WTC11 (cell line): ENCODE data around the gene OR2A14. TPM values are rescaled to one million over a fixed set of nuclear protein-coding genes. Genes with fewer than 3 reads are reported as not detected.

Experiments
- ATAC-seq: fragments of 200-7000 bp; cut with Tn5 transposase; 2 replicates; pipeline ENCODE4 v1.10.0; 2021; ENCODE audit warnings: mild to moderate bottlenecking, moderate library complexity
- CTCF ChIA-PET: fragments of 300-600 bp; sonication (Branson Sonifier 250); formaldehyde crosslinking; loops from one replicate; lab custom pipeline; 2021; ENCODE audit warnings: antibody characterized with exemption; lab: Charles Lee
- POLR2A ChIA-PET: fragments of 350-600 bp; sonication (Branson Sonifier 250); formaldehyde crosslinking; loops from one replicate; lab custom pipeline; 2021; ENCODE audit warnings: antibody characterized with exemption; lab: Charles Lee
- DNase-seq: peaks from one replicate; pipeline ENCODE4 v3.0.0; 2021; ENCODE audit warnings: low spot score
- H3K27ac Mint-ChIP-seq: 2 replicates; pipeline ENCODE4 v1.8.0; 2021; ENCODE audit warnings: mixed read lengths
- H3K27me3 Mint-ChIP-seq: 2 replicates; pipeline ENCODE4 v1.8.0; 2021; ENCODE audit warnings: low read depth, mild to moderate bottlenecking, moderate library complexity, mixed read lengths
- H3K36me3 Mint-ChIP-seq: 2 replicates; pipeline ENCODE4 v1.8.0; 2021; ENCODE audit warnings: mixed read lengths
- H3K4me1 Mint-ChIP-seq: 2 replicates; pipeline ENCODE4 v1.8.0; 2022; ENCODE audit warnings: mixed read lengths
- H3K4me3 Mint-ChIP-seq: 2 replicates; pipeline ENCODE4 v1.8.0; 2021; ENCODE audit warnings: mild to moderate bottlenecking, moderate library complexity, mixed read lengths
- H3K9me3 Mint-ChIP-seq: 2 replicates; pipeline ENCODE4 v1.8.0; 2021; ENCODE audit warnings: mixed read lengths
- ATF6 ChIP-seq: sonication (generic); formaldehyde crosslinking; IDR thresholded peaks from 2 replicates; pipeline ENCODE4 v1.8.1; 2023; ENCODE audit warnings: mild to moderate bottlenecking, missing genetic modification reagents
- E2F4 ChIP-seq: sonication (generic); formaldehyde crosslinking; IDR thresholded peaks from 2 replicates; pipeline ENCODE4 v1.8.1; 2022; ENCODE audit warnings: low read depth, mild to moderate bottlenecking, moderate library complexity, missing genetic modification reagents, borderline replicate concordance
- E2F5 ChIP-seq: sonication (generic); formaldehyde crosslinking; IDR thresholded peaks from 2 replicates; pipeline ENCODE4 v1.8.1; 2022; ENCODE audit warnings: mild to moderate bottlenecking, moderate library complexity, missing genetic modification reagents
- IRF2 ChIP-seq: sonication (generic); formaldehyde crosslinking; IDR thresholded peaks from 2 replicates; pipeline ENCODE4 v1.8.0; 2022; ENCODE audit warnings: low read depth, missing genetic modification reagents, borderline replicate concordance
- JAZF1 ChIP-seq: fragments of 250-450 bp; sonication (Bioruptor Pico); IDR thresholded peaks from 2 replicates; pipeline ENCODE4 v1.9.0; 2021; ENCODE audit warnings: moderate library complexity, mild to moderate bottlenecking, inconsistent platforms
- KAT7 ChIP-seq: sonication (generic); formaldehyde crosslinking; IDR thresholded peaks from 2 replicates; pipeline ENCODE4 v1.8.1; 2023; ENCODE audit warnings: missing genetic modification reagents, mild to moderate bottlenecking, borderline replicate concordance
- NFATC4 ChIP-seq: fragments of 250-450 bp; sonication (Bioruptor Pico); IDR thresholded peaks from 2 replicates; pipeline ENCODE4 v1.9.0; 2021; ENCODE audit warnings: mild to moderate bottlenecking
- NR1H2 ChIP-seq: sonication (generic); formaldehyde crosslinking; IDR thresholded peaks from 2 replicates; pipeline ENCODE4 v1.9.0; 2021; ENCODE audit warnings: mild to moderate bottlenecking, moderate library complexity, missing genetic modification reagents
- OVOL2 ChIP-seq: fragments of 250-450 bp; sonication (Bioruptor Pico); IDR thresholded peaks from 2 replicates; pipeline ENCODE4 v1.9.0; 2021; ENCODE audit warnings: mild to moderate bottlenecking, borderline replicate concordance
- RELA ChIP-seq: sonication (generic); formaldehyde crosslinking; IDR thresholded peaks from 2 replicates; pipeline ENCODE4 v1.8.1; 2022; ENCODE audit warnings: missing genetic modification reagents, mild to moderate bottlenecking, borderline replicate concordance
- STAT6 ChIP-seq: sonication (generic); formaldehyde crosslinking; conservative IDR thresholded peaks from 2 replicates; pipeline ENCODE4 v1.8.1; 2023; ENCODE audit warnings: mild to moderate bottlenecking, low read depth, missing genetic modification reagents, moderate library complexity
- ZNF232 ChIP-seq: sonication (generic); formaldehyde crosslinking; IDR thresholded peaks from 2 replicates; pipeline ENCODE4 v1.8.0; 2022; ENCODE audit warnings: mild to moderate bottlenecking, missing genetic modification reagents
- ZNF416 ChIP-seq: fragments of 250-450 bp; sonication (Bioruptor Pico); IDR thresholded peaks from 2 replicates; pipeline ENCODE4 v1.9.0; 2021; ENCODE audit warnings: mild to moderate bottlenecking, inconsistent platforms
- ZSCAN18 ChIP-seq: fragments of 250-450 bp; sonication (Bioruptor Pico); IDR thresholded peaks from 2 replicates; pipeline ENCODE4 v2.1.2; 2022; ENCODE audit warnings: mild to moderate bottlenecking, moderate library complexity
- total RNA-seq: library from RNA; stranded (reverse); gene quantifications from 3 replicates; pipeline ENCODE4 v1.2.3, GENCODE V29; 2021
- TF ChIP-seq, protein P1 (sequence below): sonication (generic); formaldehyde crosslinking; IDR thresholded peaks from 2 replicates; pipeline ENCODE4 v1.8.0; 2022; ENCODE audit warnings: missing genetic modification reagents
- TF ChIP-seq, protein P2 (sequence below): sonication (generic); formaldehyde crosslinking; IDR thresholded peaks from 2 replicates; pipeline ENCODE4 v1.8.0; 2023; ENCODE audit warnings: mild to moderate bottlenecking, missing genetic modification reagents
- TF ChIP-seq, protein P3 (sequence below): fragments of 250-450 bp; sonication (Bioruptor Pico); conservative IDR thresholded peaks from 2 replicates; pipeline ENCODE4 v1.9.0; 2021; ENCODE audit warnings: mild to moderate bottlenecking
- TF ChIP-seq, protein P4 (sequence below): sonication (generic); formaldehyde crosslinking; IDR thresholded peaks from 2 replicates; pipeline ENCODE4 v1.8.1; 2023; ENCODE audit warnings: mild to moderate bottlenecking, missing genetic modification reagents, moderate library complexity
- TF ChIP-seq, protein P5 (sequence below): sonication (generic); formaldehyde crosslinking; IDR thresholded peaks from 2 replicates; pipeline ENCODE4 v1.8.0; 2022; ENCODE audit warnings: mild to moderate bottlenecking, missing genetic modification reagents

OR2A14 gene
- total RNA-seq, 1 experiment from 2014 or later = not detected

DNA sequence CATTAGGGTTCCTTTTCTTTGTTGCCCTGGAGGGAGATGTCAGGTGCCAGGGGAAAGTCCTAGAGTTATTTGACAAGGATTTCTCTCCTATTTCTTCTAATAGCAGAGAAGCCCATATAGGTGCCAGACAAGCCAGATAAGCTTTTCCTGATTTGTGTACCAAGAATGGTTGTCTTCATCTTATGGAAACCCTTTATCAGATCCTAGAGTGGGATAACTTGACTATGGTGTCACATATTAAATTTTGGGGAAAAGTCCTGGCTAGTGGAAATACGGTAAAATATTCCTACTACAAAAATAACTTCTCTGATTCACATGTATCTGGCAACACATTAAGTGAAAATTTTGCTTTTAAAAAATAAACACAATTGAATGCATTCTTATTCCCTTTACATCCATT is 35.7 kb upstream of the OR2A14 start:
- H3K4me1 Mint-ChIP-seq = peaks cover 7% of the 10 kb centered on the region
- no peak for TF ChIP-seq E2F4 (CRISPR knock-in tag)
- TF ChIP-seq, protein P1, sequence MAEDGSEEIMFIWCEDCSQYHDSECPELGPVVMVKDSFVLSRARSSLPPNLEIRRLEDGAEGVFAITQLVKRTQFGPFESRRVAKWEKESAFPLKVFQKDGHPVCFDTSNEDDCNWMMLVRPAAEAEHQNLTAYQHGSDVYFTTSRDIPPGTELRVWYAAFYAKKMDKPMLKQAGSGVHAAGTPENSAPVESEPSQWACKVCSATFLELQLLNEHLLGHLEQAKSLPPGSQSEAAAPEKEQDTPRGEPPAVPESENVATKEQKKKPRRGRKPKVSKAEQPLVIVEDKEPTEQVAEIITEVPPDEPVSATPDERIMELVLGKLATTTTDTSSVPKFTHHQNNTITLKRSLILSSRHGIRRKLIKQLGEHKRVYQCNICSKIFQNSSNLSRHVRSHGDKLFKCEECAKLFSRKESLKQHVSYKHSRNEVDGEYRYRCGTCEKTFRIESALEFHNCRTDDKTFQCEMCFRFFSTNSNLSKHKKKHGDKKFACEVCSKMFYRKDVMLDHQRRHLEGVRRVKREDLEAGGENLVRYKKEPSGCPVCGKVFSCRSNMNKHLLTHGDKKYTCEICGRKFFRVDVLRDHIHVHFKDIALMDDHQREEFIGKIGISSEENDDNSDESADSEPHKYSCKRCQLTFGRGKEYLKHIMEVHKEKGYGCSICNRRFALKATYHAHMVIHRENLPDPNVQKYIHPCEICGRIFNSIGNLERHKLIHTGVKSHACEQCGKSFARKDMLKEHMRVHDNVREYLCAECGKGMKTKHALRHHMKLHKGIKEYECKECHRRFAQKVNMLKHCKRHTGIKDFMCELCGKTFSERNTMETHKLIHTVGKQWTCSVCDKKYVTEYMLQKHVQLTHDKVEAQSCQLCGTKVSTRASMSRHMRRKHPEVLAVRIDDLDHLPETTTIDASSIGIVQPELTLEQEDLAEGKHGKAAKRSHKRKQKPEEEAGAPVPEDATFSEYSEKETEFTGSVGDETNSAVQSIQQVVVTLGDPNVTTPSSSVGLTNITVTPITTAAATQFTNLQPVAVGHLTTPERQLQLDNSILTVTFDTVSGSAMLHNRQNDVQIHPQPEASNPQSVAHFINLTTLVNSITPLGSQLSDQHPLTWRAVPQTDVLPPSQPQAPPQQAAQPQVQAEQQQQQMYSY (CRISPR knock-in tag) = no peak
- TF ChIP-seq ZNF232 (CRISPR knock-in tag) = no peak
- TF ChIP-seq, protein P2, sequence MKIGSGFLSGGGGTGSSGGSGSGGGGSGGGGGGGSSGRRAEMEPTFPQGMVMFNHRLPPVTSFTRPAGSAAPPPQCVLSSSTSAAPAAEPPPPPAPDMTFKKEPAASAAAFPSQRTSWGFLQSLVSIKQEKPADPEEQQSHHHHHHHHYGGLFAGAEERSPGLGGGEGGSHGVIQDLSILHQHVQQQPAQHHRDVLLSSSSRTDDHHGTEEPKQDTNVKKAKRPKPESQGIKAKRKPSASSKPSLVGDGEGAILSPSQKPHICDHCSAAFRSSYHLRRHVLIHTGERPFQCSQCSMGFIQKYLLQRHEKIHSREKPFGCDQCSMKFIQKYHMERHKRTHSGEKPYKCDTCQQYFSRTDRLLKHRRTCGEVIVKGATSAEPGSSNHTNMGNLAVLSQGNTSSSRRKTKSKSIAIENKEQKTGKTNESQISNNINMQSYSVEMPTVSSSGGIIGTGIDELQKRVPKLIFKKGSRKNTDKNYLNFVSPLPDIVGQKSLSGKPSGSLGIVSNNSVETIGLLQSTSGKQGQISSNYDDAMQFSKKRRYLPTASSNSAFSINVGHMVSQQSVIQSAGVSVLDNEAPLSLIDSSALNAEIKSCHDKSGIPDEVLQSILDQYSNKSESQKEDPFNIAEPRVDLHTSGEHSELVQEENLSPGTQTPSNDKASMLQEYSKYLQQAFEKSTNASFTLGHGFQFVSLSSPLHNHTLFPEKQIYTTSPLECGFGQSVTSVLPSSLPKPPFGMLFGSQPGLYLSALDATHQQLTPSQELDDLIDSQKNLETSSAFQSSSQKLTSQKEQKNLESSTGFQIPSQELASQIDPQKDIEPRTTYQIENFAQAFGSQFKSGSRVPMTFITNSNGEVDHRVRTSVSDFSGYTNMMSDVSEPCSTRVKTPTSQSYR (CRISPR knock-in tag) = no peak
- TF ChIP-seq, protein P3, sequence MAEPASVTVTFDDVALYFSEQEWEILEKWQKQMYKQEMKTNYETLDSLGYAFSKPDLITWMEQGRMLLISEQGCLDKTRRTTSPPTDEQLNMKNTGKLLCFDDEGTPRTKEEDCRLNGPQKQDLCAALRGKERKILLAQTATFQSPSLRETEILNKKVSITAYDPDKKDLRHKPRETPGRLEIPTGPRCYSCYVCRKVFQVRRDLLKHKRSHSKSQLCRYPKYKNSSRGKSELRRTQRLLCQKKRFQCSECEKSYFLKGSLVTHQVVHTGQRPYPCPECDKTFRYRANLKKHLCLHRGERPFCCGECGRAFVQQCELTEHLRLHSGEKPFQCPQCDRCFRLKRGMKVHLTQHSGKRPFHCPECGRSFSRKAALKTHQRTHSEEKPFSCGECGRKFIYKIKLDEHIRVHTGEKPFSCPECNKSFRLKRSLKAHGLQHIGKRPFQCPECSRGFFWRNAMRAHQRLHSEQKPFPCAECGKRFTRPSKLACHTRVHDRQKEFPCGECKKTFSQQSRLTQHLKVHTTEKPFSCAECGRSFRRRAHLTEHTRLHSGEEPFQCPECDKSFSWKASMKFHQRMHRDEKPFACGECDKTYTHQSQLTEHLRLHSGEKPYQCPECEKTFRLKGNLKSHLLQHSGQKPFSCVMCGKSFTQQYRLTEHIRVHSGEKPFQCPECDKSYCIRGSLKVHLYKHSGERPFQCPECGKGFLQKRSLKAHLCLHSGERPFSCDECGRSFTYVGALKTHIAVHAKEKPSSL (CRISPR knock-in tag) = no peak
- TF ChIP-seq KAT7 (CRISPR knock-in tag) = no peak
- TF ChIP-seq NR1H2 (CRISPR knock-in tag) = no peak
- TF ChIP-seq OVOL2 = no peak
- TF ChIP-seq STAT6 (CRISPR knock-in tag) = no peak
- TF ChIP-seq ZNF416 = no peak
- no peak for TF ChIP-seq IRF2 (CRISPR knock-in tag)
- no peak for TF ChIP-seq RELA (CRISPR knock-in tag)
- TF ChIP-seq NFATC4 (CRISPR knock-in tag) = no peak
- TF ChIP-seq, protein P4, sequence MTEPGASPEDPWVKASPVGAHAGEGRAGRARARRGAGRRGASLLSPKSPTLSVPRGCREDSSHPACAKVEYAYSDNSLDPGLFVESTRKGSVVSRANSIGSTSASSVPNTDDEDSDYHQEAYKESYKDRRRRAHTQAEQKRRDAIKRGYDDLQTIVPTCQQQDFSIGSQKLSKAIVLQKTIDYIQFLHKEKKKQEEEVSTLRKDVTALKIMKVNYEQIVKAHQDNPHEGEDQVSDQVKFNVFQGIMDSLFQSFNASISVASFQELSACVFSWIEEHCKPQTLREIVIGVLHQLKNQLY (CRISPR knock-in tag) = no peak
- no peak for TF ChIP-seq ZSCAN18 (CRISPR knock-in tag)
- TF ChIP-seq JAZF1 (CRISPR knock-in tag) = no peak
- no peak for TF ChIP-seq E2F5 (CRISPR knock-in tag)
- no peak for TF ChIP-seq ATF6 (CRISPR knock-in tag)
- TF ChIP-seq, protein P5, sequence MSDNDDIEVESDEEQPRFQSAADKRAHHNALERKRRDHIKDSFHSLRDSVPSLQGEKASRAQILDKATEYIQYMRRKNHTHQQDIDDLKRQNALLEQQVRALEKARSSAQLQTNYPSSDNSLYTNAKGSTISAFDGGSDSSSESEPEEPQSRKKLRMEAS (CRISPR knock-in tag) = no peak
- H3K4me3 Mint-ChIP-seq = no peak overlapping the region
- H3K27me3 Mint-ChIP-seq = no peaks in the 10 kb centered on the region
- ChIA-PET CTCF (no interaction called here), POLR2A (no interaction called here)
- DNase-seq = no peak
- peaks cover 6% of the 10 kb centered on the region for H3K9me3 Mint-ChIP-seq
- H3K27ac Mint-ChIP-seq = no peak overlapping the region
- ATAC-seq = no peak
- no peaks in the 10 kb centered on the region for H3K36me3 Mint-ChIP-seq
